ENCODE measurements around the gene CLSTN2. TPM values are rescaled to one million over a fixed set of nuclear protein-coding genes. Genes with fewer than 3 reads are reported as not detected.

CLSTN2 gene
- polyA plus RNA-seq, 1 experiment, result 0.04 TPM

- Histone ChIP-seq H3K9me3 (ENCODE audit: control insufficient read depth, insufficient read depth, low read length) (no peaks in the 10 kb centered on the region), H3K27ac (ENCODE audit: low read depth, low read length) (no peak overlapping the region), H3K4me3 (ENCODE audit: low read depth, low read length) (no peak overlapping the region), H3K27me3 (ENCODE audit: control insufficient read depth, insufficient read depth, low read length) (no peaks in the 10 kb centered on the region)
- no peak for DNase-seq (ENCODE audit: low read depth, low spot score)
- CTCF ChIA-PET, result no interaction called here
- TF ChIP-seq CTCF (IDR thresholded peaks at IDR 0.05; ENCODE audit: low read depth, low read length), result no peak
- POLR2A ChIA-PET, result no interaction called here
Observed at GRCh38 chr3:140472306-140473020, 537.5 kb downstream of the CLSTN2 start.

- ChIA-PET CTCF (no interaction called here), POLR2A (no interaction called here)
- no peaks in the 10 kb centered on the region; the same call in 1 of the 2 replicates for H3K9me3 ChIP-seq (ENCODE audit: control insufficient read depth, insufficient read depth, low read length)
- DNase-seq (ENCODE audit: low read depth, low spot score), result no peak
- H3K27ac ChIP-seq (ENCODE audit: low read depth, low read length), result no peak overlapping the region
- no peak for TF ChIP-seq CTCF (IDR thresholded peaks at IDR 0.05; ENCODE audit: low read depth, low read length)
- no peaks in the 10 kb centered on the region for H3K27me3 ChIP-seq (ENCODE audit: control insufficient read depth, insufficient read depth, low read length)
- H3K4me3 ChIP-seq (ENCODE audit: low read depth, low read length), result no peak overlapping the region
Observed at GRCh38 chr3:140487566-140487965, 552.6 kb downstream of the CLSTN2 start.

GRCh38 chr3:140493271-140493670 lies 558.3 kb downstream of the CLSTN2 start:
- H3K4me3 ChIP-seq (ENCODE audit: low read depth, low read length), result no peak overlapping the region
- H3K9me3 ChIP-seq (ENCODE audit: control insufficient read depth, insufficient read depth, low read length), result peaks cover 7% of the 10 kb centered on the region
- no peaks in the 10 kb centered on the region for H3K27me3 ChIP-seq (ENCODE audit: control insufficient read depth, insufficient read depth, low read length)
- ChIA-PET CTCF (no interaction called here), POLR2A (no interaction called here)
- TF ChIP-seq CTCF (IDR thresholded peaks at IDR 0.05; ENCODE audit: low read depth, low read length), result no peak
- no peak for DNase-seq (ENCODE audit: low read depth, low spot score)
- no peak overlapping the region for H3K27ac ChIP-seq (ENCODE audit: low read depth, low read length)

- no peaks in the 10 kb centered on the region for H3K27me3 ChIP-seq (ENCODE audit: control insufficient read depth, insufficient read depth, low read length)
- ChIA-PET CTCF (no interaction called here), POLR2A (no interaction called here)
- H3K27ac ChIP-seq (ENCODE audit: low read depth, low read length), result no peak overlapping the region
- DNase-seq (ENCODE audit: low read depth, low spot score), result no peak
- TF ChIP-seq CTCF (IDR thresholded peaks at IDR 0.05; ENCODE audit: low read depth, low read length), result no peak
- H3K4me3 ChIP-seq (ENCODE audit: low read depth, low read length), result no peak overlapping the region
- H3K9me3 ChIP-seq (ENCODE audit: control insufficient read depth, insufficient read depth, low read length), result peaks cover 7% of the 10 kb centered on the region
Observed at GRCh38 chr3:140494970-140495369, 560.0 kb downstream of the CLSTN2 start.

- no peak overlapping the region for H3K27ac ChIP-seq (ENCODE audit: low read depth, low read length)
- no peak for DNase-seq (ENCODE audit: low read depth, low spot score)
- no peaks in the 10 kb centered on the region for H3K27me3 ChIP-seq (ENCODE audit: control insufficient read depth, insufficient read depth, low read length)
- CTCF ChIA-PET, result interaction anchor here (1.5 kb wide), 1 partner anchor 560 kb away, joined by 3 read pairs; no protein-coding TSS in a partner anchor
- POLR2A ChIA-PET, result no interaction called here
- H3K4me3 ChIP-seq (ENCODE audit: low read depth, low read length), result no peak overlapping the region
- no peak for TF ChIP-seq CTCF (IDR thresholded peaks at IDR 0.05; ENCODE audit: low read depth, low read length)
- H3K9me3 ChIP-seq (ENCODE audit: control insufficient read depth, insufficient read depth, low read length), result peaks cover 7% of the 10 kb centered on the region
Observed at GRCh38 chr3:140497331-140497730, 562.3 kb downstream of the CLSTN2 start.
